Epithelial cell of umbilical artery (primary cell): ENCODE results near the gene UBE2QL1. TPM values are rescaled to one million over a fixed set of nuclear protein-coding genes. Genes with fewer than 3 reads are reported as not detected.

Experiments used
- total RNA-seq: library from RNA; depleted of rRNA; stranded (reverse); fragments of >200 nt; gene quantifications from 2 replicates; pipeline ENCODE4 v1.2.3, GENCODE V29; 2014

The UBE2QL1 gene
- total RNA-seq: under 0.01 TPM in 1 of 2 replicates, not detected in the other

DNA sequence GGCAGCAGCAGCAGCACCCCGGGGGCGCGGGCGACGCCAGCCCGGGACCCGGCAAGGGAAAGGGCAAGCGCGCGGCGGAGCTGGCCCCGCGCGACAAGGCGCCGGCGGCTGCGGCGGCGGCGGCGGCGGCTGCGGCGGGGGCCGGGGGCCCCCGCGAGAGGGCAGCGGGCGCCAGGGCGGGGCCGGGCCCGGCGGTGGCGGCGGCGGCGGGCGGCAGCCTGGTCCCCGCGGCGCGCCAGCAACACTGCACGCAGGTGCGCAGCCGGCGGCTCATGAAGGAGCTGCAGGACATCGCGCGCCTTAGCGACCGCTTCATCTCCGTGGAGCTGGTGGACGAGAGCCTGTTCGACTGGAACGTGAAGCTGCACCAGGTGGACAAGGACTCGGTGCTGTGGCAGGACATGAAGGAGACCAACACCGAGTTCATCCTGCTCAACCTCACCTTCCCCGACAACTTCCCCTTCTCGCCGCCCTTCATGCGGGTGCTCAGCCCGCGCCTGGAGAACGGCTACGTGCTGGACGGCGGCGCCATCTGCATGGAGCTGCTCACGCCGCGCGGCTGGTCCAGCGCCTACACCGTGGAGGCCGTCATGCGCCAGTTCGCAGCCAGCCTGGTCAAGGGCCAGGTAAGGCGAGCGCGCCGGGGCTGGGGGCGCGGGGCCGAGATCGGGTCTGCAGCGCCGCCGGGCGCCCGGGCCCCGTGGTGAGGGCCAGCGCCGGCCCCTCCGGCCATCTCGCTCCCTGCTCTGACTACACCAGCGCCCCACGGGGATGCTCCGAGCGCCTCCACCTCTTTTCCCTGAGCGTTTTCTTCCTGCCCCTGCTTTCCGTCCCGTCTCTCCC, at the start of gene UBE2QL1:
UBE2QL1 (plus strand) TSS at position 238 of the 843 bp plus-strand sequence; CDS start at position 273, 35 bp downstream.

Other genes starting within 250 kb of the UBE2QL1 start
- 7.8 and 12.0 TPM in 2 replicates for gene MED10, start 70.3 kb upstream of the UBE2QL1 start, total RNA-seq
- 64.7 and 67.2 TPM in 2 replicates for gene NSUN2, start 184.2 kb downstream of the UBE2QL1 start, total RNA-seq
- 5.8 and 11.2 TPM in 2 replicates for gene SRD5A1, start 184.6 kb downstream of the UBE2QL1 start, total RNA-seq